GM12872 (cell line): Measurements from ENCODE around the gene HOOK2.

ENCODE experiments used
- CTCF ChIP-seq: IDR thresholded peaks from 3 replicates; pipeline ENCODE4 v1.5.1; 2011; ENCODE audit warnings: low read depth, mild to moderate bottlenecking, low read length, moderate library complexity; ENCODE audit not compliant: insufficient read depth

HOOK2 gene

GRCh38 chr19:12774588-12775555 lies at the start of gene HOOK2:
HOOK2 (minus strand) TSS chr19:12775552; CDS start chr19:12775449, 103 bp downstream.
- no peak for TF ChIP-seq CTCF

- no peak for TF ChIP-seq CTCF
These were observed 46.4 kb upstream of the HOOK2 start for GRCh38 chr19:12821761-12822160.

GRCh38 chr19:12815088-12815487 lies 39.7 kb upstream of the HOOK2 start:
- no peak for TF ChIP-seq CTCF

GRCh38 chr19:12806242-12807081 lies 31.1 kb upstream of the HOOK2 start, which contains the start of gene RNASEH2A:
RNASEH2A (plus strand) TSS chr19:12806584; CDS start chr19:12806674, 90 bp downstream.
- TF ChIP-seq CTCF, result no peak

GRCh38 chr19:12804051-12804450 lies 28.7 kb upstream of the HOOK2 start:
- TF ChIP-seq CTCF, result no peak

GRCh38 chr19:12802267-12803106 lies 27.1 kb upstream of the HOOK2 start:
- TF ChIP-seq CTCF, result no peak
